WTC11 (cell line): ENCODE measurements around the gene CTTNBP2. TPM values are rescaled to one million over a fixed set of nuclear protein-coding genes. Genes with fewer than 3 reads are reported as not detected.

Source experiments
- ATAC-seq: fragments of 200-7000 bp; cut with Tn5 transposase; 2 replicates; pipeline ENCODE4 v1.10.0; 2021; ENCODE audit warnings: mild to moderate bottlenecking, moderate library complexity
- CTCF ChIA-PET: fragments of 300-600 bp; sonication (Branson Sonifier 250); formaldehyde crosslinking; loops from one replicate; lab custom pipeline; 2021; ENCODE audit warnings: antibody characterized with exemption; lab: Charles Lee
- POLR2A ChIA-PET: fragments of 350-600 bp; sonication (Branson Sonifier 250); formaldehyde crosslinking; loops from one replicate; lab custom pipeline; 2021; ENCODE audit warnings: antibody characterized with exemption; lab: Charles Lee
- DNase-seq: peaks from one replicate; pipeline ENCODE4 v3.0.0; 2021; ENCODE audit warnings: low spot score
- H3K27ac Mint-ChIP-seq: 2 replicates; pipeline ENCODE4 v1.8.0; 2021; ENCODE audit warnings: mixed read lengths
- H3K27me3 Mint-ChIP-seq: 2 replicates; pipeline ENCODE4 v1.8.0; 2021; ENCODE audit warnings: low read depth, mild to moderate bottlenecking, moderate library complexity, mixed read lengths
- H3K36me3 Mint-ChIP-seq: 2 replicates; pipeline ENCODE4 v1.8.0; 2021; ENCODE audit warnings: mixed read lengths
- H3K4me1 Mint-ChIP-seq: 2 replicates; pipeline ENCODE4 v1.8.0; 2022; ENCODE audit warnings: mixed read lengths
- H3K4me3 Mint-ChIP-seq: 2 replicates; pipeline ENCODE4 v1.8.0; 2021; ENCODE audit warnings: mild to moderate bottlenecking, moderate library complexity, mixed read lengths
- H3K9me3 Mint-ChIP-seq: 2 replicates; pipeline ENCODE4 v1.8.0; 2021; ENCODE audit warnings: mixed read lengths
- CDX4 ChIP-seq: fragments of 250-450 bp; sonication (Bioruptor Pico); IDR thresholded peaks from 2 replicates; pipeline ENCODE4 v1.9.0; 2021; ENCODE audit warnings: moderate library complexity, mild to moderate bottlenecking, inconsistent platforms, borderline replicate concordance
- E2F4 ChIP-seq: sonication (generic); formaldehyde crosslinking; IDR thresholded peaks from 2 replicates; pipeline ENCODE4 v1.8.1; 2022; ENCODE audit warnings: low read depth, mild to moderate bottlenecking, moderate library complexity, missing genetic modification reagents, borderline replicate concordance
- E2F5 ChIP-seq: sonication (generic); formaldehyde crosslinking; IDR thresholded peaks from 2 replicates; pipeline ENCODE4 v1.8.1; 2022; ENCODE audit warnings: mild to moderate bottlenecking, moderate library complexity, missing genetic modification reagents
- GABPB1 ChIP-seq: sonication (generic); formaldehyde crosslinking; IDR thresholded peaks from 2 replicates; pipeline ENCODE4 v1.8.1; 2023; ENCODE audit warnings: mild to moderate bottlenecking, missing genetic modification reagents
- GTF2I ChIP-seq: fragments of 250-450 bp; sonication (Bioruptor Pico); conservative IDR thresholded peaks from 2 replicates; pipeline ENCODE4 v1.4.0; 2021; ENCODE audit warnings: mild to moderate bottlenecking
- KAT7 ChIP-seq: sonication (generic); formaldehyde crosslinking; IDR thresholded peaks from 2 replicates; pipeline ENCODE4 v1.8.1; 2023; ENCODE audit warnings: missing genetic modification reagents, mild to moderate bottlenecking, borderline replicate concordance
- RELA ChIP-seq: sonication (generic); formaldehyde crosslinking; IDR thresholded peaks from 2 replicates; pipeline ENCODE4 v1.8.1; 2022; ENCODE audit warnings: missing genetic modification reagents, mild to moderate bottlenecking, borderline replicate concordance
- STAT6 ChIP-seq: sonication (generic); formaldehyde crosslinking; conservative IDR thresholded peaks from 2 replicates; pipeline ENCODE4 v1.8.1; 2023; ENCODE audit warnings: mild to moderate bottlenecking, low read depth, missing genetic modification reagents, moderate library complexity
- ZNF121 ChIP-seq: sonication (generic); formaldehyde crosslinking; IDR thresholded peaks from 2 replicates; pipeline ENCODE4 v1.8.0; 2023; ENCODE audit warnings: missing genetic modification reagents
- ZNF232 ChIP-seq: sonication (generic); formaldehyde crosslinking; IDR thresholded peaks from 2 replicates; pipeline ENCODE4 v1.8.0; 2022; ENCODE audit warnings: mild to moderate bottlenecking, missing genetic modification reagents
- ZNF416 ChIP-seq: fragments of 250-450 bp; sonication (Bioruptor Pico); IDR thresholded peaks from 2 replicates; pipeline ENCODE4 v1.9.0; 2021; ENCODE audit warnings: mild to moderate bottlenecking, inconsistent platforms
- total RNA-seq: library from RNA; stranded (reverse); gene quantifications from 3 replicates; pipeline ENCODE4 v1.2.3, GENCODE V29; 2021
- TF ChIP-seq, protein P1 (sequence below): sonication (generic); formaldehyde crosslinking; IDR thresholded peaks from 2 replicates; pipeline ENCODE4 v1.8.1; 2022; ENCODE audit warnings: low read depth, missing genetic modification reagents, borderline replicate concordance
- TF ChIP-seq, protein P2 (sequence below): sonication (generic); formaldehyde crosslinking; conservative IDR thresholded peaks from 2 replicates; pipeline ENCODE4 v1.8.1; 2022; ENCODE audit warnings: mild to moderate bottlenecking, missing genetic modification reagents
- TF ChIP-seq, protein P3 (sequence below): fragments of 200-600 bp; IDR thresholded peaks from 2 replicates; pipeline ENCODE4 v1.8.0; 2022; ENCODE audit warnings: antibody characterized with exemption
- TF ChIP-seq, protein P4 (sequence below): sonication (generic); formaldehyde crosslinking; IDR thresholded peaks from 2 replicates; pipeline ENCODE4 v1.8.1; 2023; ENCODE audit warnings: mild to moderate bottlenecking, missing genetic modification reagents

CTTNBP2 gene
- total RNA-seq, 1 experiment from 2014 or later: 22.1 TPM

- POLR2A ChIA-PET: no interaction called here
- TF ChIP-seq GTF2I (CRISPR knock-in tag): no peak
- TF ChIP-seq, protein P1, sequence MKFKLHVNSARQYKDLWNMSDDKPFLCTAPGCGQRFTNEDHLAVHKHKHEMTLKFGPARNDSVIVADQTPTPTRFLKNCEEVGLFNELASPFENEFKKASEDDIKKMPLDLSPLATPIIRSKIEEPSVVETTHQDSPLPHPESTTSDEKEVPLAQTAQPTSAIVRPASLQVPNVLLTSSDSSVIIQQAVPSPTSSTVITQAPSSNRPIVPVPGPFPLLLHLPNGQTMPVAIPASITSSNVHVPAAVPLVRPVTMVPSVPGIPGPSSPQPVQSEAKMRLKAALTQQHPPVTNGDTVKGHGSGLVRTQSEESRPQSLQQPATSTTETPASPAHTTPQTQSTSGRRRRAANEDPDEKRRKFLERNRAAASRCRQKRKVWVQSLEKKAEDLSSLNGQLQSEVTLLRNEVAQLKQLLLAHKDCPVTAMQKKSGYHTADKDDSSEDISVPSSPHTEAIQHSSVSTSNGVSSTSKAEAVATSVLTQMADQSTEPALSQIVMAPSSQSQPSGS (CRISPR knock-in tag): no peak
- TF ChIP-seq ZNF121: no peak
- TF ChIP-seq E2F5 (CRISPR knock-in tag): no peak
- TF ChIP-seq E2F4 (CRISPR knock-in tag): no peak
- TF ChIP-seq KAT7: no peak
- TF ChIP-seq ZNF232 (CRISPR knock-in tag): no peak
- TF ChIP-seq, all 79 proteins: peak for 0
- Mint-ChIP-seq H3K4me3 (no peak overlapping the region), H3K36me3 (peaks cover 21% of the 10 kb centered on the region), H3K9me3 (no peaks in the 10 kb centered on the region), H3K4me1 (no peaks in the 10 kb centered on the region), H3K27me3 (no peaks in the 10 kb centered on the region), H3K27ac (no peak overlapping the region)
- DNase-seq (no peak), ATAC-seq (no peak)
- CTCF ChIA-PET: interaction anchor here (1.0 to 1.4 kb wide), 6 partner anchors 44 to 397 kb away, joined by 3 to 5 read pairs (median 4); no protein-coding TSS in a partner anchor
Observed at GRCh38 chr7:117751775-117752174, 121.5 kb downstream of the CTTNBP2 start.

DNA sequence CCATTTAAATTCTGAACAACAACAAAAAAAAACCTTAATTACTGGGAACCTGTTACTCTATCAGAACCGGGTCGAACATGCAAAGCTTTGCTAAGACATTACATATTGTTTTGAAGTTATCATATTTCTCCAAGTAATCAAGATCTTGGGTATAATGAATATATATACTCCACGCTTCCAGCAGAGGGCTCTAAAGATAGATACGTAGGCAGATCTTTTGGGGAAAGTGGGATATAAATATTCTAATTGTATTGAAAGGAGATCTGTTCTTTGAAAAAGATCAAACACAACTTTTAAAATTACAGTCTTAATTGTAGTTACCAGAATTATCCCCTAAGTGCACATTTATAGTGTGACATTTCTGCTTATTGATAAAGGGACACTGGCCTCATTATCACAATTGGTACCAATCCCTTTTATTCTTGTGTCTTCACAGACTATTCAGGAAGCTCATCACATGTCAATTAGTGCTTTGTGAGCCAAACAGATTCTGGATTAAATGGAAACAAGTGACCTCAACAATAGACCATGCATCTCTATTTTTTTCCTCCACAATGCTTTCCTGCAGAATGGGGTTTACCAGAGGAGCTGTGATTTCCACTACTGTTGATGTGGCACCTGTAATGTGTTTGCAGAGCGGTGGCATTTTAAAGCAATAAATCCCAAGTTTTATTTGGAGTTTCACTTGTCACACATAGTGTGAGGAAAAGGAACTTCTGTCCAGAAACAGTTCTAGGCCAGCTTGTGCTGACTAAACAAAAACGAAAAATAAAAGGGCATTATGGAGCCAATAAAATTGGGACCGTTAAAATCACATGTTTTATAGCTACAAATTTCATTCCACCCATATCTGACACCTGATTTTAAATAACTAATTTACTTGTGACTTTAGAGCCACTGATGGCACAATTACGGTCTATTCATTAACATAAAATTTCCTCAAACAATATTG is 122.4 kb downstream of the CTTNBP2 start:
- Mint-ChIP-seq H3K9me3 (no peaks in the 10 kb centered on the region), H3K36me3 (peaks cover 18% of the 10 kb centered on the region), H3K27me3 (no peaks in the 10 kb centered on the region), H3K4me3 (no peak overlapping the region), H3K4me1 (no peaks in the 10 kb centered on the region), H3K27ac (no peak overlapping the region)
- DNase-seq (no peak), ATAC-seq (0 out of 2 replicates have a peak, but pooled peaks have one; percentile 32)
- ChIA-PET CTCF (interaction anchor here (0.6 to 1.4 kb wide), 9 partner anchors 32 to 402 kb away, joined by 3 to 5 read pairs (median 4); no protein-coding TSS in a partner anchor), POLR2A (no interaction called here)
- no peak for TF ChIP-seq CDX4 (CRISPR knock-in tag)

- Mint-ChIP-seq H3K4me3 (no peak overlapping the region), H3K9me3 (no peaks in the 10 kb centered on the region), H3K27me3 (no peaks in the 10 kb centered on the region), H3K36me3 (peaks cover 32% of the 10 kb centered on the region), H3K27ac (no peak overlapping the region), H3K4me1 (no peaks in the 10 kb centered on the region)
- ChIA-PET POLR2A (no interaction called here), CTCF (no interaction called here)
- no peak for DNase-seq
- no peak for ATAC-seq
- TF ChIP-seq, protein P2, sequence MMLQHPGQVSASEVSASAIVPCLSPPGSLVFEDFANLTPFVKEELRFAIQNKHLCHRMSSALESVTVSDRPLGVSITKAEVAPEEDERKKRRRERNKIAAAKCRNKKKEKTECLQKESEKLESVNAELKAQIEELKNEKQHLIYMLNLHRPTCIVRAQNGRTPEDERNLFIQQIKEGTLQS (CRISPR knock-in tag): no peak
- TF ChIP-seq E2F5 (CRISPR knock-in tag): no peak
- TF ChIP-seq, protein P3, sequence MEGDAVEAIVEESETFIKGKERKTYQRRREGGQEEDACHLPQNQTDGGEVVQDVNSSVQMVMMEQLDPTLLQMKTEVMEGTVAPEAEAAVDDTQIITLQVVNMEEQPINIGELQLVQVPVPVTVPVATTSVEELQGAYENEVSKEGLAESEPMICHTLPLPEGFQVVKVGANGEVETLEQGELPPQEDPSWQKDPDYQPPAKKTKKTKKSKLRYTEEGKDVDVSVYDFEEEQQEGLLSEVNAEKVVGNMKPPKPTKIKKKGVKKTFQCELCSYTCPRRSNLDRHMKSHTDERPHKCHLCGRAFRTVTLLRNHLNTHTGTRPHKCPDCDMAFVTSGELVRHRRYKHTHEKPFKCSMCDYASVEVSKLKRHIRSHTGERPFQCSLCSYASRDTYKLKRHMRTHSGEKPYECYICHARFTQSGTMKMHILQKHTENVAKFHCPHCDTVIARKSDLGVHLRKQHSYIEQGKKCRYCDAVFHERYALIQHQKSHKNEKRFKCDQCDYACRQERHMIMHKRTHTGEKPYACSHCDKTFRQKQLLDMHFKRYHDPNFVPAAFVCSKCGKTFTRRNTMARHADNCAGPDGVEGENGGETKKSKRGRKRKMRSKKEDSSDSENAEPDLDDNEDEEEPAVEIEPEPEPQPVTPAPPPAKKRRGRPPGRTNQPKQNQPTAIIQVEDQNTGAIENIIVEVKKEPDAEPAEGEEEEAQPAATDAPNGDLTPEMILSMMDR: no peak
- TF ChIP-seq, protein P4, sequence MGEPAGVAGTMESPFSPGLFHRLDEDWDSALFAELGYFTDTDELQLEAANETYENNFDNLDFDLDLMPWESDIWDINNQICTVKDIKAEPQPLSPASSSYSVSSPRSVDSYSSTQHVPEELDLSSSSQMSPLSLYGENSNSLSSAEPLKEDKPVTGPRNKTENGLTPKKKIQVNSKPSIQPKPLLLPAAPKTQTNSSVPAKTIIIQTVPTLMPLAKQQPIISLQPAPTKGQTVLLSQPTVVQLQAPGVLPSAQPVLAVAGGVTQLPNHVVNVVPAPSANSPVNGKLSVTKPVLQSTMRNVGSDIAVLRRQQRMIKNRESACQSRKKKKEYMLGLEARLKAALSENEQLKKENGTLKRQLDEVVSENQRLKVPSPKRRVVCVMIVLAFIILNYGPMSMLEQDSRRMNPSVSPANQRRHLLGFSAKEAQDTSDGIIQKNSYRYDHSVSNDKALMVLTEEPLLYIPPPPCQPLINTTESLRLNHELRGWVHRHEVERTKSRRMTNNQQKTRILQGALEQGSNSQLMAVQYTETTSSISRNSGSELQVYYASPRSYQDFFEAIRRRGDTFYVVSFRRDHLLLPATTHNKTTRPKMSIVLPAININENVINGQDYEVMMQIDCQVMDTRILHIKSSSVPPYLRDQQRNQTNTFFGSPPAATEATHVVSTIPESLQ (CRISPR knock-in tag): no peak
- no peak for TF ChIP-seq CDX4 (CRISPR knock-in tag)
- TF ChIP-seq STAT6 (CRISPR knock-in tag): no peak
- TF ChIP-seq GABPB1 (CRISPR knock-in tag): no peak
- TF ChIP-seq ZNF416: no peak
- no peak for TF ChIP-seq RELA (CRISPR knock-in tag)
Observed at GRCh38 chr7:117741962-117742361, 131.3 kb downstream of the CTTNBP2 start.
